HG02970 (cell line): Measurements from ENCODE around the gene PTH1R.
"Not testable (repeated sequence)": the region's sequence is repeated elsewhere in the genome, so short reads cannot be mapped to it uniquely, and the experiment has no call there.

Experiments used
- ATAC-seq: cut with Tn5 transposase; IDR thresholded peaks from one replicate; pipeline ENCODE4 v1.9.1; 2021; ENCODE audit warnings: mild to moderate bottlenecking, moderate library complexity, moderate number of reproducible peaks; ENCODE audit not compliant: unreplicated experiment, low FRiP score

Gene PTH1R

DNA sequence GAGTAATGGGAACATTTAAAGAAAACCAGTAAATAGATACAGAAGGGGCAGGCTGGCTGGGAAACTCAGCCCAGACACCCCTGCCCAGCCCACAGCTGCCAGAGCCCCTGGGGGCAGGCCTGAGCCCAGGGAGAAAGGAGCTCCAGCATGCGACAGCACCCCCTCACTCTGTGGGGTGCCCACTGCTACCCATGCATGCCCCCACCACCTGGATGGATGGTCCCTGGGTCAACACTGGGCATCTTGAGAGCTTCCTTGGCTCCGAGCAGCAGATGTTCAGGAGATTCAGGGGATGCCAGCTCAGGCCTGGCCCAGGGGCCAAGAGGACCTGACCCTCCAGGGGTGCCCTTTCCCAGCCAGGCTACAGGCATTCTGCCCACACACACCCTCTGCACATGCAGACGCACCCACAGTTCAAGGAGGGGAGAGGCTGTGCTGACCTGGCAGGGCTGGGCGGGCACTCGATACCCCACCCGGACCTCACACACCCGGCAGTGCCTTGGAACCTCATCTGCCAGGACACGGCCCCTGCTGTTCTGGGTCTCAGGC, 31.5 kb downstream of the PTH1R start:
- ATAC-seq: no peak

- no peak for ATAC-seq
Measured at GRCh38 chr3:46909535-46910161, 32.1 kb downstream of the PTH1R start.

DNA sequence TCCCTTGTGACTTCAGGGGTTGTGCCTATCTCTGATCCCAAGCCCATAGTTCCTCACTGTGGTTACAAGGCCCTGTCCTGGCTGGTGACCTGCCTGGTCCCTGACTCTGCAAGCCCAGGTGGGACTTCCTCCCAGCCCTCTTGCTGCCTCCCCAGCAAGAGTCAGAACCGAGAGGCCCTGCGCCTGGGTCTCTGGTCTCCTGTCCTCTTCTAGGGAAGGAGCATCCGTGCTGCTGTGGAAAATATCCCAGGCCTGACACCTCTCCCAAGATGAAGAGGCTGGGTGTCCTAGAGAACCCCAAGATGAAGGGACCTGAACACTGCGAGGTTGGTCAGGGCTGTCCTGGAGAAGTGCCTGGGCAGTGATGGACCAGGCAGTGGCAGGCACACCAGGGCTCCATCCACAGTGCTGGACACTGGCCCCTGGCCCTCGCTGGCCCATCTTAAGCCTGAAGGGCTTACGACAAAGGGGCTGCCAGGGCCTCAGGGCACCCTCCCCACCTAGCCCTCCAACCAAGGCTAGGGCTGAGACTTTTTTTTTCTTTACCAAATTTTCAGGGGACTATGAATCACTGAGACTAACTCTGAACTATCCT, 32.7 kb downstream of the PTH1R start:
- no peak for ATAC-seq

DNA sequence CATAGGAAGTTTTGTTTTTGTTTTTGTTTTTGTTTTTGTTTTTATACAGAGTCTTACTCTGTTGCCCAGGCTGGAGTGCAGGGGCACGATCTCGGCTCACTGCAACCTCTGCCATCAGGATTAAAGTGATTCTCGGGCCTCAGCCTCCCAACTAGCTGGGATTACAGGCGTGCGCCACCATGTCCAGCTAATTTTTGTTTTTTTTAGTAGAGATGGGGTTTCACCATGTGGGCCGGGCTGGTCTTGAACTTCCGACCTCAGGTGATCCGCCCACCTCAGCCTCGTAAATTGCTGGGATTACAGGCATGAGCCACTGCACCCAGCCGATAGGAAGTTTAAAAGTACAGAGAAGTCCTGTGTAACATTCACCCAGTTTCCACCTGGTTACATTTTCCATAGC, 33.4 kb downstream of the PTH1R start:
- ATAC-seq: not testable (repeated sequence)

- ATAC-seq: no peak
Measured at GRCh38 chr3:46912986-46913385, 35.5 kb downstream of the PTH1R start.

- no peak for ATAC-seq
Measured at GRCh38 chr3:46913644-46914043, 36.1 kb downstream of the PTH1R start.

DNA sequence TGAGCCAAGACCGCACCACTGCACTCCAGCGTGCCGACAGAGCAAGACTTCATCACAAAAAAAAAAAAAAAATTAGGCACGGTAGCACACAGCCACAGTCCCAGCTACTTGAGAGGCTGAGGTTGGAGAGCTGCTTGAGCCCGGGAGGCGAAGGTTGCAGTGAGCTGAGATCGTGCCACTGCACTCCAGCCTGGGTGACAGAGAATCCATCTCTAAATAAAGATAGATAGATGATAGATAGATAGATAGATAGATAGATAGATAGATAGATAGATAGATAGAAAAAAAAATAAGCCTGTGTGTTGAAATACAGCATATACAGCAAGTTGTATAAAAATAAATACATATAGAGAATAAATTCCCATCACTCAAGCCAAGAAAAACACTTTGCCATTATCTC, 37.3 kb downstream of the PTH1R start:
- ATAC-seq: no peak

GRCh38 chr3:46915297-46915822, 37.8 kb downstream of the PTH1R start:
- no peak for ATAC-seq

- no peak for ATAC-seq
Measured at GRCh38 chr3:46916278-46916677, 38.8 kb downstream of the PTH1R start.

- no peak for ATAC-seq
Measured at GRCh38 chr3:46916799-46917198, 39.3 kb downstream of the PTH1R start.

- no peak for ATAC-seq
Measured at GRCh38 chr3:46917257-46917656, 39.7 kb downstream of the PTH1R start.

DNA sequence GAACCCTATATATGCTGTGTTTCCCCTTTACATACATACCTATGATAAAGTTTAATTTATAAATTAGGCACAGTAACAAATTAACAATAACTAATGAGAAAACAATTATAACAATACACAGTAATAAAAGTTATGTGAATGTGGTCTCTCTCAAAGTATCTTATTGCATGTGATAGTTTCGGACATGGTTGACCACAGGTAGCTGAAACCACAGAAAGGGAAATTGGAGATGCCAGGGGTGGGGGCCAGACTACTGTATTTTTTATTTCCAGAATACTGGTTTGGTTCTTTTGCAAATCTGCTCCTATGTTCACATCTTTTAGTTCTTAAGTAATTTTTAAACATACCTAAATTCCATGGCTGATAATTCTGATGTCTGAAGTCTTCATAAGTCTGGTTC, 40.7 kb downstream of the PTH1R start:
- ATAC-seq: no peak

GRCh38 chr3:46918634-46919033, 41.1 kb downstream of the PTH1R start:
- no peak for ATAC-seq

DNA sequence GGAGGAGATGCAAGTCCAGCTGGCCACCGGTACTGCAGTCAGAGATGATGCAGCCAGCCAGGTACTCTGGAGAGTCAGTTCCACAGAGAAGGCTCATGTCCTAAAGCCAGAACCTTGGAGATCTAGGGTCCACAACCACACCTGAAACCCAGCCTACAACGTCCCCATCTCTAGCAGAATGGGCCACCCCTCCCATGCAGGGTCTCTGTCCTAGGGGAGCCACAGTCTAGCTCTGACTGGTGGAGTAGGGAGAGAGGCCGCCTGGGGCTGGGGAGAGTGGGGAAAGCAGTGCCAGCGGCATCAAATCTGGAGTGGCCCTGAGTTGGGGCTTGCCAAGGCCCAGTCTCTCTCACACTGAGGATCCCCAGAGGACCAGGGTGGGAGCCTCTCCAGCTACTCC, 43.5 kb downstream of the PTH1R start:
- no peak for ATAC-seq

DNA sequence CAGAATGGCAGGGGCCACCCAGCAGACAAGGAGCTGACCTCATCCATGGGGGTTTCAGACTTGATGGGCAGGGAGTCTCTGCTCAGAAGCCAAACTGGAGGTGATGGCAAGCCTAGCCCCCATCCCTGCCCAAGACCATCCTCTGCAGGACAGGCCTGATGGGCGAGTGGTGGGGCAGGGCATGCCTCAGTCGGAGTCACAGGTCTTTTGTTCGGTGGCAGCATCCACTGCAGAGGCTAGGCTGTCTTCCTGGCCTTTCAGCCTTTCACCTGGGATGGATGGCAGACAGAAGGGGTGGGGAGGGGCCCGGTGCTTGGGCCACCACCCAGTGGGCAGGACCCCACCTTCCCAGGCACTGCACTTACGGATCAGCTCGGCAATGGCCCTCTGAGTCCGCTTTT, 44.4 kb downstream of the PTH1R start:
- no peak for ATAC-seq

GRCh38 chr3:46922426-46922825, 44.9 kb downstream of the PTH1R start:
- ATAC-seq: no peak

- no peak for ATAC-seq
Measured at GRCh38 chr3:46922871-46923558, 45.5 kb downstream of the PTH1R start.

GRCh38 chr3:46923559-46924350, 46.2 kb downstream of the PTH1R start:
- ATAC-seq: no peak

DNA sequence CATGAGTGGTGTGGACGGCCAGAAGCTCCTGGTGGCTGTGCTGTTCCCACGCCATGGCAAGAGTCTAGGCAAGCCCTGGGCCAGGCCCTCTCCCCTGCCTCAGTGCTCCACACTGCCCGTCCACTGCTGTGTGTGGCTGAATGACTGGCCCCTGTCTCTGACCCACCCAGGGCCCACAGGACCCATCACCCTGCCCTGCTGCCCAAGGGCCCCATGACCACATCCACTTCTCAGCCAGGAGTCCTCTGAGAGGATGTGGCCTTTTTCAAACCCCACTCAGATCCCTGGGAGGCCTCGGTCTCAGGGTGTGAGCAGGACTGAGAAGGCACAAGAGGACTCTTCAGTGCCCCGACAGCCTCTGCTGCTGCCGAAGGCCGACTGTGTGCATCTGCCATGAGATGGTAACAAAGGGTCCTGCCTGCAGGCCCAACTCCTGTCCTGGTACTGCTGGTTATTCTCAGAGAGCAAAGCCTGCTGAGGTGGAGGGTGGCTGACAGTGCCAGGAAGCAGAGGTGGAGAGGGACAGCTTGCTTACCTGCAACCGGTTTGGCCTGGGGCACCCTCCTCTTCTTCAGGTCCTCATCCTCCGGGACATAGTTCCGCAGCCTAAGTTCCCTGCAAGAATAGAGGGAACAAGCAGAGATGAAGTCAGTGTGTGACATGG, 47.5 kb downstream of the PTH1R start:
- ATAC-seq: no peak

GRCh38 chr3:46925585-46925934, 48.0 kb downstream of the PTH1R start:
- no peak for ATAC-seq
